GM12872 (cell line): Measurements from ENCODE around the gene B4GALNT3.

Source experiments
- CTCF ChIP-seq: IDR thresholded peaks from 3 replicates; pipeline ENCODE4 v1.5.1; 2011; ENCODE audit warnings: low read depth, mild to moderate bottlenecking, low read length, moderate library complexity; ENCODE audit not compliant: insufficient read depth

B4GALNT3 gene

DNA sequence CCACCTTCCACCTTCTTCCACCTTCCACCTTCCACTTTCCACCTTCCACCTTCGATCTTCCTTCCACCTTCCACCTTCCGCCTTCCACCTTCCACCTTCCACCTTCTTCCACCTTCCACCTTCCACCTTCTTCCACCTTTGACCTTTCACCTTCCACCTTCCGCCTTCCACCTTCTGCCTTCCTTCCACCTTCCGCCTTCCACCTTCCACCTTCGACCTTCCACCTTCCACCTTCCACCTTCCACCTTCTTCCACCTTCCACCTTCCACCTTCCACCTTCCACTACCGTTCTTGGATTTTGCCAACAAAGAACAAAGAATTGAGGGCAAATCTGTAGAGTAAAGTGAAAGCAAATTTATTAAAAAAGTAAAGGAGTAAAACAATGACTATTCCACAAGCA lies 53.2 kb downstream of the B4GALNT3 start:
- TF ChIP-seq CTCF: no peak

- no peak for TF ChIP-seq CTCF
These were observed 53.7 kb downstream of the B4GALNT3 start for GRCh38 chr12:513446-513845.

DNA sequence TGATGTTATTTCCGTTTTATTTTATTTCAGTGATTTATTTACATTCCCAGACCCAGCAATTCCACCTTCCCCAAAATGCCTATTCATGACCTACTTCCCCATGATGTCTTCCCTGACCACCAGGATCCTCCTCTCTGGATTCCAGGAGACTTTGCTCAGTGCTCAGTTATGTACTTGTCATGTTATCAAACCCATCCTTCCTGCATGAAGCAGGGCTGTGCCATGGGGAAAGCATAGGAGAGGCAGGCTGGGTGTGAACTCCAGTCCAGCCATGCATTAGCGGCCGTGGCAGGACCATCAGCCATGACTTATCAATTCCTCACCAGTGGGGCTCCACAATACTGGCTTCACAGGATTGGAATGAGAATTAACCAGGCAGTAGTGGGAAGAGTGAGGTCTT lies 57.8 kb downstream of the B4GALNT3 start:
- no peak for TF ChIP-seq CTCF

- TF ChIP-seq CTCF: no peak
These were observed 60.4 kb downstream of the B4GALNT3 start for GRCh38 chr12:520119-520518.

GRCh38 chr12:522692-523378 lies 63.1 kb downstream of the B4GALNT3 start:
- no peak for TF ChIP-seq CTCF

GRCh38 chr12:524167-524951 lies 64.6 kb downstream of the B4GALNT3 start:
- TF ChIP-seq CTCF: no peak

DNA sequence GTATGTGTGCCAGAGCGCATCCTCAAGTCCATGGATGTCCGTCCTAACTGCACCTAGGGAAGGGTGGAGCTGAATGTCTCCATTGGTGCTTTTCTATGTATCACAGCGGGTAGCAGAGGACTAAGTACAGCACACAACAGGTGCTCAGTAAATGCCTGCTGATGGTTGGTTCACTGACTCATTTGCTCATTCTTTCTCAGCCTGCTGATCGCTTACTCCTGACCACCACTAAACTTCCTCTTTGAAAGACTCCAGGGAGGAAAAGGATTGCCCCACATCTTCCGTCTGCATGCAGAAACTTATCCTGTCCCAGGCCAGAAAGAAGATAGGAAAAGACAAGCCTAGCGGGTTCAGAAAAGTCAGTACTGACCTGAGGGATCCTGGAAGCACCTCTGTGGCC lies 66.3 kb downstream of the B4GALNT3 start:
- TF ChIP-seq CTCF: no peak
